GM19035 (cell line): ENCODE data around the gene FAM13B.
"Not testable (repeated sequence)": the region's sequence is repeated elsewhere in the genome, so short reads cannot be mapped to it uniquely, and the experiment has no call there.

Source experiments
- ATAC-seq: cut with Tn5 transposase; IDR thresholded peaks from one replicate; pipeline ENCODE4 v1.9.1; 2021; ENCODE audit not compliant: unreplicated experiment

FAM13B gene

GRCh38 chr5:138035605-138036537, 3.0 kb upstream of the FAM13B start:
- peak; percentile 41 for ATAC-seq

DNA sequence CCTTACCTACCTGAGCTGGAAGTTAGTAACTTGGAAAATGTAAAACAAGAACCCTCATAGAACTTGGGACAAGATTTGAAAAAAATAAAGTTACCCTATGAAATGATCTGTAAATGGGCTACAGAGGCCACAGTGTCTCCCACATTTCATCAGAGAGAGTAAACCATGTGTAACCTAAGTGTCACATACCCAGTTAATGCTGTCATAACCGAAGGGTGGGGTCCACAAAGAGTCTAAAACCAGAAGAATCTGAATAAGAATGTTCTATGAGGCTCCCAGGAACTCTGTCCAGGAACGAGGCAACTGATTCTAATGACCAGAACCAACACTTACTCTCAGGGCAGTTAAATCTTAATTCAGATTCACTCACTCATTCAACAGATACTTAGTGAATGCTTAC, 1.0 kb upstream of the FAM13B start:
- ATAC-seq: no peak

DNA sequence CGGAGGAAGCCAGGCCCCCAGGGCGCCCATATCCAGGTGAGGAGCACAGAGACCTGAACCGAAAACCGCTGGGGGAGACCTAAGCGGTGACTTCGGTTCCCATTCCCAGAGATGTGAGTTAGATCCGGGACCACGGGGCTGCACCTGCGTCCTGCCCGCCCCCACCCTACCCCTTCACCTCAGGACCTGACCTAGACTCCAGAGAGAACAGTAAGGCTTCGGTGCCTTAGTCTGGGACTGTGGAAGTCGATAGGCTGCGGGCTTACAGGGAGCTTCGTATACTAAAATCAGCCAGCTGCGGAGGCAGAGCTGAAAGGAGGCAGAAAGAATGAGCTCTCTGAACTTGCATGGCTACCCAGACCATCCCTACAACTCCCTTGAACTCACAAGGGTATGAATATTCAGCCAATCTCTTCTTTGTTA, 518 bp upstream of the FAM13B start:
- ATAC-seq: peak; percentile 15

DNA sequence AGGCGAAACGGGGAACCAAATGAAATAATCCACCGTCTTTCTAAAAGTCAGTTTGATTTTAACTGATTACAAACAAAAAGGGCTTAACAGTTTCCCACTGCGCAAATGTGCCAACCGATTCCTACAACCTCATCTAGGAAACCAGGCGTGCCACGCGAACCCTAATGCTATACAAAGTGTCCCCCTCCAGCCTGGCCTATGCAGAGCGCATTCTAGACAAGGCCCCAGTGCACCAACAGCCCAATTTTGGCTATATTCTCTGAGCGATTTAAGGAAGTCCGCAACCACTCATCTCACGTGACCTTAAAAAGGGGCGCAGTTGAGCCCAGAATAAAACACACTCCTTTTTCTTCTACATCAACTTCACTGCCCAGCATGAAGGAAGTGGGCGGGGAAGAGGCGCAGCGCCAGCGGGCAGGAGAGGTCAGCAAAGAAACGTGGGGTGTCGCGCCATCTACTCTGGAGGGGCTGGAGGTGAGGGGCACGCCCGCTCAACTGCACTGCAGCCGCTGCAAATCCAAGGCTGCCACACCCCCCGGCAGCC, 779 bp downstream of the FAM13B start:
- ATAC-seq: peak; percentile 42

GRCh38 chr5:138029944-138030343, 2.9 kb downstream of the FAM13B start:
- ATAC-seq: no peak

- ATAC-seq: no peak
Measured at GRCh38 chr5:138029501-138029900, 3.4 kb downstream of the FAM13B start.

DNA sequence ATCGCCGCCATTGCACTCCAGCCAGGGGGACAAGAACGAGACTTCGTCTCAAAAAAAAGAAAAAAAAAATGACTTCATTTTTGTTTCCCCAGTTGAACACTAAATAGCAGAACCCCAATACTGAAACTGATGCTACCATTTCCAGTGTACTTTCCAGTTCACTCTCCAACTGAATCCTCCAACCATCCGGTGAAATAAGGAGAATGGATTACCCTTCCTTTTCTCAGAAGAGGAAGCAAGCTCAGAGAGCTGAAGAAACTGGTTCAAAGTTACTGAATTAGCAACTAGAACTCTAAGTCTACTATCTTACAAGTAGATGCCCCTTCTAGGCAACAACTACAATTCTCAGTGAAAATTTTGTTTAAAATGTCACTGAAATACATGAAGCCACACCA, 3.9 kb downstream of the FAM13B start:
- ATAC-seq: no peak

- not testable (repeated sequence) for ATAC-seq
Measured at GRCh38 chr5:138028262-138028970, 4.5 kb downstream of the FAM13B start.

DNA sequence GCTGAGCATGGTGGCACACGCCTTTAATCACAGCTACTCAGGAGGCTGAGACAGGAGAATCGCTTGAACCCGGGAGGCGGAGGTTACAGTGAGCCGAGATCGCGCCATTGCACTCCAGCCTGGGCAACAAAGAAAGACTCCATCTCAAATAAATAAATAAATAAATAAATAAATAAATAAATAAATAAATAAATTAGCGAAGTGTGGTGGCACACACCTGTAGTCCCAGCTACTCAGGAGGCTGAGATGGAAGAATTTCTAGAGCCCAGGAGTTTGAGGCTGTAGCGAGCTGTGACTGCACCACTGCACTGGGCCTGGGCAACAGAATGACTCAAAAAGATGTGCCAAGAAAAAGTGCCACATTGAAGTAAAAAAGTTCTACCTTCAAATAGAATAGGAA, 6.1 kb downstream of the FAM13B start:
- ATAC-seq: not testable (repeated sequence)

DNA sequence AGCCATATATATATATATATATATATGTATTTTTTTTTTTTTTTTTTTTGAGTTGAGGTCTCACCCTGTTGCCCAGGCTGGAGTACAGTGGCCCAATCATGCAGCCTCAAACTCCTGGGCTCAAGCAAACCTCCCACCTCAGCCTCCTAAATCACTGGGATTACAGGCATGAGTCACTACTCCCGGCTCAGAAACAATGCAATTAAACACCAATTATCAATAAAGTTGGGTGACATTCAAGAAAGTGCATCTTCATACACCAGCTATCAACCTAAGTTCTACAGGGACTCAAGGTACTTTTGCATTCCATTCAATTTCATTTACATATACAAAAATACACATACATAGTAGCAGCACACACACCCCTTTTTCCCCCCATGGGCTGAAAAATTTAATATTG, 7.6 kb downstream of the FAM13B start:
- ATAC-seq: no peak

DNA sequence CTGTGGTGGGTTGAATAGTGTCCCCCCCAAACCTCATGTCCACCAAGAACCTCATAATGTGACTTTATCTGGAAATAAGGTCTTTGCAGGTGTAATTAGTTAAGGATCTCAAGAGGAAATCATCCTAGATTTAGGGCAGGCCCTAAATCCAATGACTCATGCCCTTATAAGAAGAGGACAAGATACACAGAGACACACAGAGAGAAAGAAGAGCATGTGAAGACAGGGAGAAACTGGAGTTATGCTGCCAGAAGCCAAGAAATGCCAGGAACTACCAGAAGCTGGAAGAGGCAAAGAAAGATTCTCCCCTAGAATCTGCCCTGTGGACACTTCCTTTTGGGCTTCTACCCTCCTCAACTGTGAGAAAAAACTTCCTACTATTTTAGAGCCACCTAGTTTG, 8.8 kb downstream of the FAM13B start:
- ATAC-seq: no peak

- no peak for ATAC-seq
Measured at GRCh38 chr5:138022912-138023311, 10.0 kb downstream of the FAM13B start.

DNA sequence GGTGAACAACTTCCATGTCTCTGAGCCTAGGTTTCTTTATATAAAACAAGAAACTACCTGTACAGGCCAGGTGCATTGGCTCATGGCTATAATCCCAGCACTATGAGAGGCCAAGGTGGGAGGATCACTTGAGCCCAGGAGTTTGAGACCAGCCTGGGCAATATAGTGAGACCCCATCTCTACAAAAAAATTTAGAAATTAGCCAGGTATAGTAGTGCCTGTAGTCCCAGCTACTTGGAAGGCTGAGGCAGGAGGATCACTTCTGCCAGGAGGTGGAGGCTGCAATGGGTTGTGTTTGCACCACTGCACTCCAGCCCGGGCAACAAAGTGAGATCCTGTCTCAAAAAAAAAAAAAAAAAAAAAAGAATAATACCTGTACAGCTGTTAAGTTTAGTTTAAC, 11.1 kb downstream of the FAM13B start:
- ATAC-seq: no peak

DNA sequence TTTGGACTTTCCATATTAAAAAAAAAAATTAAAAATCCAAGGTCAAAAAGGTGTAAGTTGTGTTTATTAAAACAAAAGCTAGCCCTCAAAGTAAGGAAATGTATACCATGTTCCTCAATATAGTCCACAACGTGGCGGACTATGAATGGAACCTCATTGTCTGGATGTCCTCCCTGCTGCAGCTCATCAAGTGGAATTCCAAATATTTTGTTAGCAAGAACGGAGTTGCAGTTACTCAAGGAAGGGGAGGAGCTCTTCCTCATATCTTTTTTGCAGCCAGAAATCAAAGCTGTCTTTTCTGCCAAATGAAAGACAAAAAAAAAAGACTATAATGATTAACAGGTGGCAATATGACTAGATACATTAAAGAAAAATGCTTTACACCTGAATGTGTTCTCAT, 14.0 kb downstream of the FAM13B start:
- ATAC-seq: no peak

- no peak for ATAC-seq
Measured at GRCh38 chr5:138015916-138016315, 17.0 kb downstream of the FAM13B start.

DNA sequence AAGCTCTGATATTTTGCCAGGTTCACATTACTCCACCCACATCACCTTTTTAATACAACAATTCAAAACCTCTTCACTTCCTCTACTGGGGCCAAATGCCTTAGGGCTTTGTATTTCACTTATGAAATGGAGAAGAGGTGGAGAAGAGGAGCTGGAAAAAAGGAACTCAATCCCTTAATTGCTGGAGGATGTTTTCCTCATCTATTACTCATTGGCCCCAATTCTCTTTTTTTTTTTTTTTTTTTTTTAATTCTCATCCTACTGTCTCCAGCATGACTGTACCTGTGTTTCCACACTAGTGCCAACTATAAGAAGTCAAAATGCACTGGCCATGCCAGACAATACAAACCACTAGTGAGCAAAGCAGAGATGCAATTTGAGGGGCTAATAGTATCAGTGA, 20.9 kb downstream of the FAM13B start:
- no peak for ATAC-seq

GRCh38 chr5:138000102-138000723, 32.7 kb downstream of the FAM13B start:
- no peak for ATAC-seq

GRCh38 chr5:137997726-137998213, 35.1 kb downstream of the FAM13B start:
- ATAC-seq: no peak

- ATAC-seq: no peak
Measured at GRCh38 chr5:137995749-137996128, 37.1 kb downstream of the FAM13B start.

- no peak for ATAC-seq
Measured at GRCh38 chr5:137995077-137995748, 37.7 kb downstream of the FAM13B start.

GRCh38 chr5:137994556-137994955, 38.3 kb downstream of the FAM13B start:
- ATAC-seq: no peak
